DMS 273 treated with DMSO at 0.1 percent for 48 hours (cell line): ENCODE results near the gene SLC17A7.
A peak's percentile ranks its signal among the peaks of the same experiment; 100 is the strongest.
"Not testable (repeated sequence)": the region's sequence is repeated elsewhere in the genome, so short reads cannot be mapped to it uniquely, and the experiment has no call there.

Experiments
- DNase-seq: peaks from one replicate; lab custom pipeline; 2025; lab: John Stamatoyannopoulos, UW

Gene SLC17A7

GRCh38 chr19:49469828-49470614 lies 28.7 kb upstream of the SLC17A7 start:
- DNase-seq, result peak; percentile 76

GRCh38 chr19:49468746-49469447 lies 27.6 kb upstream of the SLC17A7 start:
- DNase-seq, result peak; percentile 93

GRCh38 chr19:49468199-49468598 lies 26.9 kb upstream of the SLC17A7 start:
- DNase-seq, result no peak

GRCh38 chr19:49465371-49465770 lies 24.0 kb upstream of the SLC17A7 start:
- DNase-seq, result no peak

GRCh38 chr19:49463960-49464740 lies 22.8 kb upstream of the SLC17A7 start:
- DNase-seq, result no peak

GRCh38 chr19:49462492-49462891 lies 21.2 kb upstream of the SLC17A7 start:
- no peak for DNase-seq

GRCh38 chr19:49461656-49462055 lies 20.3 kb upstream of the SLC17A7 start:
- DNase-seq, result no peak

- DNase-seq, result not testable (repeated sequence)
These were observed 19.8 kb upstream of the SLC17A7 start for GRCh38 chr19:49461130-49461529.

GRCh38 chr19:49459388-49459787 lies 18.1 kb upstream of the SLC17A7 start:
- no peak for DNase-seq

GRCh38 chr19:49458567-49458903 lies 17.2 kb upstream of the SLC17A7 start:
- DNase-seq, result no peak

GRCh38 chr19:49456326-49456725 lies 15.0 kb upstream of the SLC17A7 start:
- no peak for DNase-seq

- no peak for DNase-seq
These were observed 14.4 kb upstream of the SLC17A7 start for GRCh38 chr19:49455773-49456172.

GRCh38 chr19:49453757-49454240 lies 12.5 kb upstream of the SLC17A7 start:
- DNase-seq, result no peak

- DNase-seq, result peak; percentile 94
These were observed 11.9 kb upstream of the SLC17A7 start, which contains the start of gene ALDH16A1 for GRCh38 chr19:49453013-49453756. Gene ALDH16A1 (plus strand): TSS chr19:49453225. CDS start chr19:49453332, 107 bp downstream.

GRCh38 chr19:49451430-49452181 lies 10.3 kb upstream of the SLC17A7 start, which contains the start of gene PIH1D1:
Gene PIH1D1 (minus strand): TSS chr19:49451814. CDS start chr19:49451574, 240 bp downstream.
- DNase-seq, result peak; percentile 99

GRCh38 chr19:49450405-49450804 lies 9.1 kb upstream of the SLC17A7 start:
- no peak for DNase-seq

- no peak for DNase-seq
These were observed 7.1 kb upstream of the SLC17A7 start for GRCh38 chr19:49448432-49448786.

- no peak for DNase-seq
These were observed 6.4 kb upstream of the SLC17A7 start for GRCh38 chr19:49447485-49448431.

- no peak for DNase-seq
These were observed 4.7 kb upstream of the SLC17A7 start for GRCh38 chr19:49445997-49446396.
